ENCODE results near the gene BMAL1.

GRCh38 chr11:13313005-13313819, 35.6 kb downstream of the BMAL1 start:
- TF ChIP-seq CTCF (IDR thresholded peaks at IDR 0.05; ENCODE audit: insufficient read depth, low read length, poor library complexity, severe bottlenecking), result no peak
- no peak for TF ChIP-seq EZH2phosphoT487 (conservative IDR thresholded peaks at IDR 0.05; ENCODE audit: low read length)

Measured in SU-DHL-6 (cell line).